ENCODE measurements around the gene RAD9B. TPM values are rescaled to one million over a fixed set of nuclear protein-coding genes. Genes with fewer than 3 reads are reported as not detected.
A peak's percentile ranks its signal among the peaks of the same experiment; 100 is the strongest.

The RAD9B gene
- total and polyA plus RNA-seq, 8 donors: 0.16 to 0.28 (median 0.23) TPM; not detected in 1

DNA sequence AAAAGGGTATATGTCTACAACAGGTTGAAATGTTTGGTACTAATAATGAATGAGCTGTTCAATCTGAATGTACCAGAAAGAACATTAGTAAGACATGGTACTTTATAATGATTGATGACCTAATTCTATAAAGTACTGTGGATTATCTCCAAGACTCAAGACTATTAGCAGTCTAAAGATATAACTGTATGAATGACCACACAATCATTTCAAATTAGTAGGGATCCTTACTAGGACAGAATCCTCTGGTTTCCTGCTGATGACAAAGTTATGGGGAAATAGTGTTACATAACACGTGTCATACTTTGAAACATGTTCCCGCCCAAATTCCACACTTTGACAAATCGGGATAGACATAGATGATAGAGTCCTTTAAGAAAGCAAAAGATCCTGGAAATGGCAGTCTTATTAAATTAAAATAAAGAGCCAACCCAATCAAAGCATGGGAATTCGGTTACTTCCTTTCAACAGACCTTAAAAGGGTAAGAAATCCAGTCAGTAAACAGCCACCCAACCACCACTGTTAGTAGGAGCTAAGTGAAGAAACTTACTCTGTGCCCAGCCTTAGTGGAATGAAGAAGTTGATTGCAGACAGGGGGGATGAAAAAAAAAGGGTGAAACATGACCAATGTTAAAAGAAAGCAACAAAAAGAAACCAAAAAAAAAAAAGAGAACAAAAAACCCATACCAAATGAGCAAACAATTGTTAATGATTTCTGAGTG lies 3.0 kb upstream of the RAD9B start:
- FAIRE-seq: no peak
- peaks cover 0 to 22% (median 6%) of the 10 kb centered on the region in 3 donors for H3K4me1 ChIP-seq
- peaks cover 0 to 15% (median 5%) of the 10 kb centered on the region in 3 donors for H3K36me3 ChIP-seq
- DNase-seq: no peak
- no peaks in the 10 kb centered on the region for H3K9me3 ChIP-seq
- WGBS, 2 donors: 55 to 61% methylated on average over 4 of the region's 4 CpGs
- no peaks in the 10 kb centered on the region for H3K27me3 ChIP-seq
- intact Hi-C loops (cut with DNase I): no loop called here
- no peak for TF ChIP-seq CTCF (IDR thresholded peaks at IDR 0.05)
- H3K27ac ChIP-seq: no peak overlapping the region
- no peak overlapping the region for H3K4me3 ChIP-seq
- no peak for ATAC-seq

- FAIRE-seq (no peak), DNase-seq (peak in 3 of 6 donors; percentile 28 to 40 (median 33)), ATAC-seq (peak; percentile 46 to 67 (median 60))
- peaks cover 0 to 22% (median 6%) of the 10 kb centered on the region in 3 donors for H3K4me1 ChIP-seq
- no peak for TF ChIP-seq CTCF (IDR thresholded peaks at IDR 0.05)
- WGBS, 2 donors: 0% methylated on average over 17 of the region's 17 CpGs
- no peaks in the 10 kb centered on the region for H3K9me3 ChIP-seq
- peak overlapping the region; percentile 87 to 98 (median 90) for H3K4me3 ChIP-seq
- no peaks in the 10 kb centered on the region for H3K36me3 ChIP-seq
- peak overlapping the region; percentile 68 to 94 (median 80) for H3K27ac ChIP-seq
- no peaks in the 10 kb centered on the region for H3K27me3 ChIP-seq
- intact Hi-C loops (cut with DNase I): no loop called here
These were observed 756 bp upstream of the RAD9B start for GRCh38 chr12:110501399-110501751.

DNA sequence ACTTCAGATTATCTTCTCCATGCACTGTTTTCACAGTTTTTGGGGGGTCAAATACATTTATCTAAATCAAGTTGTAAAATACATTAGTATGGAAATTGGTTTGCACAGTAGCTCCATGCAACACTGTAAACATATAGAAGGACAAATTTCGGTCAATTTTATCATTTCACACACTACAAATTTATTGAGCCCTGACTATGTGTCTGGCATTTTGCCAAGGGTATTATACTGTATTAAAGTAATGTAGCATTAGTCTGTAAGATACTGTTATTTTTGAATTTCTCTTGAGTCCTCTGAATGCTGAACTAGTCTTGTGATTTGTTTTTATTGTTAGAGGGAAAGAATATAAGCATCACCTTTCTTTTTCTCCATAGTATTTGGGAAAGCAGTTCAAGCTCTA lies 1.3 kb downstream of the RAD9B start:
- H3K36me3 ChIP-seq: no peaks in the 10 kb centered on the region
- H3K27ac ChIP-seq: no peak overlapping the region
- 55 to 76% methylated on average over 1 of the region's 1 CpG for WGBS, 2 donors
- FAIRE-seq (no peak), ATAC-seq (no peak), DNase-seq (no peak)
- intact Hi-C loops (cut with DNase I): no loop called here
- H3K27me3 ChIP-seq: no peaks in the 10 kb centered on the region
- no peak overlapping the region for H3K4me3 ChIP-seq
- H3K4me1 ChIP-seq: peaks cover 0 to 22% (median 6%) of the 10 kb centered on the region in 3 donors
- no peaks in the 10 kb centered on the region for H3K9me3 ChIP-seq
- no peak for TF ChIP-seq CTCF (IDR thresholded peaks at IDR 0.05)

DNA sequence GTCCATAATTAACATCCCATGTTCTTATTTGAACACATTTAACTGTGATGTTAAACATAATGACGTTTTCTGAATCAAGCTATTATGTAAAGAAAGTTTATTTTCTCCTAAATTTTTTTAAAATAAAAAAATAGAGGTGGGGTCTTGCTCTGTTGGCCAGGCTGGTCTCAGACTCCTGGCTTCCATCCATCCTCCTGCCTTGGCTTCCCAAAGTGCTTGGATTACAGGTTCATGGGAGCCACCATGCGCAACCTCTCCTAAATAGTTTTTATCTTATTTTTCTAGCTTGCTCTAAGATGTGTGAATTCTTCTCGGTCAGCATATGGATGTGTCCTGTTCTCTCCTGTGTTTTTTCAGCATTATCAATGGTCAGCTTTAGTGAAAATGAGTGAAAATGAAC lies 3.2 kb downstream of the RAD9B start:
- ATAC-seq: no peak
- Histone ChIP-seq H3K4me1 (peaks cover 0 to 9% (median 3%) of the 10 kb centered on the region in 3 donors), H3K27ac (no peak overlapping the region), H3K9me3 (no peaks in the 10 kb centered on the region), H3K4me3 (no peak overlapping the region), H3K36me3 (no peaks in the 10 kb centered on the region), H3K27me3 (no peaks in the 10 kb centered on the region)
- WGBS, 2 donors: 69 to 72% methylated on average over 3 of the region's 3 CpGs
- FAIRE-seq: no peak
- no peak for DNase-seq
- no peak for TF ChIP-seq CTCF (IDR thresholded peaks at IDR 0.05)
- intact Hi-C loops (cut with DNase I): no loop called here

- no peak for TF ChIP-seq CTCF (IDR thresholded peaks at IDR 0.05)
- Histone ChIP-seq H3K4me1 (no peaks in the 10 kb centered on the region), H3K9me3 (no peaks in the 10 kb centered on the region), H3K27me3 (no peaks in the 10 kb centered on the region), H3K36me3 (no peaks in the 10 kb centered on the region), H3K4me3 (no peak overlapping the region), H3K27ac (no peak overlapping the region)
- ATAC-seq: no peak
- 82 to 92% methylated on average over 4 of the region's 4 CpGs for WGBS, 2 donors
- no peak for FAIRE-seq
- no peak for DNase-seq
- intact Hi-C loops (cut with DNase I): no loop called here
These were observed 6.0 kb downstream of the RAD9B start for GRCh38 chr12:110508071-110508586.

Data from pancreas (tissue), 10 donors.